PC-3 (cell line): ENCODE results near the gene MOGAT3. TPM values are rescaled to one million over a fixed set of nuclear protein-coding genes. Genes with fewer than 3 reads are reported as not detected.
A peak's percentile ranks its signal among the peaks of the same experiment; 100 is the strongest.

Experiments
- ATAC-seq: fragments of 200-7000 bp; cut with Tn5 transposase; 2 replicates; pipeline ENCODE4 v1.9.1; 2020; ENCODE audit warnings: mild to moderate bottlenecking, moderate library complexity
- BruUV-seq: library from RNA; stranded (reverse); fragments of 400-500 nt; replicated peaks from 2 replicates; lab custom pipeline; 2021; lab: Mats Ljungman, UMichigan
- CTCF ChIA-PET: fragments of 300-600 bp; sonication (Branson Sonifier 250); formaldehyde crosslinking; loops from one replicate; lab custom pipeline; 2022; ENCODE audit warnings: antibody characterized with exemption; lab: Charles Lee
- POLR2A ChIA-PET: fragments of 300-600 bp; sonication (Branson Sonifier 250); formaldehyde crosslinking; loops from one replicate; lab custom pipeline; 2022; ENCODE audit warnings: antibody characterized with exemption; ENCODE audit not compliant: unreplicated experiment; lab: Charles Lee
- DNase-seq: peaks from one replicate; pipeline ENCODE4 v3.0.0-alpha.2; 2015
- H2AFZ ChIP-seq: fragments of 300-600 bp; sonication (generic); 2 replicates; pipeline ENCODE4 v1.6.0; 2016; ENCODE audit warnings: antibody characterized with exemption, low read length
- H3F3A ChIP-seq: fragments of 300-600 bp; sonication (generic); one replicate; pipeline ENCODE4 v1.6.0; 2017; ENCODE audit warnings: antibody characterized with exemption, low read length, control low read depth, mild to moderate bottlenecking; ENCODE audit not compliant: unreplicated experiment
- H3K27ac ChIP-seq: fragments of 300-600 bp; sonication (generic); 2 replicates; pipeline ENCODE4 v1.5.1; 2016; ENCODE audit warnings: mild to moderate bottlenecking, low read length
- H3K27me3 ChIP-seq: fragments of 300-600 bp; sonication (generic); 2 replicates; pipeline ENCODE4 v1.6.1; 2016; ENCODE audit warnings: low read length, mixed read lengths
- H3K36me3 ChIP-seq: fragments of 300-600 bp; sonication (generic); 2 replicates; pipeline ENCODE4 v1.6.1; 2016; ENCODE audit warnings: low read depth, mixed run types, low read length, mixed read lengths
- H3K4me1 ChIP-seq: fragments of 300-600 bp; sonication (generic); 2 replicates; pipeline ENCODE4 v1.5.1; 2016; ENCODE audit warnings: low read length; ENCODE audit not compliant: insufficient read depth
- H3K4me2 ChIP-seq: fragments of 300-600 bp; sonication (generic); 2 replicates; pipeline ENCODE4 v1.6.0; 2016; ENCODE audit warnings: low read length
- H3K4me3 ChIP-seq: fragments of 300-600 bp; sonication (generic); 2 replicates; pipeline ENCODE4 v1.5.1; 2016; ENCODE audit warnings: mild to moderate bottlenecking, low read length, mixed read lengths
- H3K79me2 ChIP-seq: fragments of 300-600 bp; sonication (generic); 2 replicates; pipeline ENCODE4 v1.6.1; 2017; ENCODE audit warnings: low read length, mixed read lengths
- H3K9ac ChIP-seq: fragments of 300-600 bp; sonication (generic); 2 replicates; pipeline ENCODE4 v1.6.0; 2016; ENCODE audit warnings: mild to moderate bottlenecking, low read length
- H3K9me2 ChIP-seq: fragments of 300-600 bp; sonication (generic); replicated peaks from 2 replicates; pipeline ENCODE4 v1.6.1; 2016; ENCODE audit warnings: mixed run types, low read length, mixed read lengths
- H3K9me3 ChIP-seq: fragments of 300-600 bp; sonication (generic); 2 replicates; pipeline ENCODE4 v1.6.1; 2016; ENCODE audit warnings: low read length, mixed read lengths
- H4K20me1 ChIP-seq: fragments of 300-600 bp; sonication (generic); 2 replicates; pipeline ENCODE4 v1.6.1; 2016; ENCODE audit warnings: low read length, mixed read lengths
- CTCF ChIP-seq: fragments of 300-600 bp; sonication (generic); conservative IDR thresholded peaks from 2 replicates; pipeline ENCODE4 v1.5.1; 2017; ENCODE audit warnings: antibody characterized with exemption, low read depth, mild to moderate bottlenecking, low read length
- EZH2 ChIP-seq: fragments of 300-600 bp; sonication (generic); IDR thresholded peaks from one replicate; pipeline ENCODE4 v1.6.1; 2017; ENCODE audit warnings: antibody characterized with exemption, mild to moderate bottlenecking, low read length; ENCODE audit not compliant: unreplicated experiment
- EZH2phosphoT487 ChIP-seq: fragments of 300-600 bp; sonication (generic); IDR thresholded peaks from 2 replicates; pipeline ENCODE4 v1.6.1; 2018; ENCODE audit warnings: mild to moderate bottlenecking, antibody characterized with exemption, low read length, borderline replicate concordance
- intact Hi-C: fragments of 100-400 bp; cut with micrococcal nuclease; formaldehyde crosslinking; loops from 2 replicates; pipeline ENCODE4 v1.9.0; 2023
- total RNA-seq: library from RNA; depleted of rRNA; stranded (reverse); fragments of >200 nt; gene quantifications from 2 replicates; pipeline ENCODE4 v1.2.3, GENCODE V29; 2014

Gene MOGAT3
- total RNA-seq, 1 experiment from 2014 or later: not detected

- Histone ChIP-seq H4K20me1 (no peaks in the 10 kb centered on the region), H3K4me3 (peak overlapping the region; percentile 41; the same call in 1 of the 2 replicates), H3K9me3 (no peaks in the 10 kb centered on the region), H3K27ac (no peak overlapping the region), H3K4me2 (peak overlapping the region; percentile 70), H3F3A (no peaks in the 10 kb centered on the region), H3K79me2 (no peaks in the 10 kb centered on the region), H3K4me1 (peaks cover 45% of the 10 kb centered on the region), H3K27me3 (peaks cover 55% of the 10 kb centered on the region), H3K9me2 (no peaks in the 10 kb centered on the region), H3K36me3 (no peaks in the 10 kb centered on the region), H3K9ac (no peak overlapping the region), H2AFZ (peak overlapping the region; percentile 56)
- intact Hi-C loops: loop anchor here (1.0 kb wide), 1 partner anchor 26 kb away; no protein-coding TSS in a partner anchor
- DNase-seq (peak; percentile 63), ATAC-seq (peak; percentile 40)
- BruUV-seq: no TSS peak
- CTCF ChIA-PET: interaction anchor here (0.6 kb wide), 1 partner anchor 17 kb away, joined by 4 read pairs; no protein-coding TSS in a partner anchor
- TF ChIP-seq EZH2 (no peak), CTCF (peak; percentile 92)
- POLR2A ChIA-PET: no interaction called here
Observed at GRCh38 chr7:101169838-101170551, 30.8 kb downstream of the MOGAT3 start.

GRCh38 chr7:101169110-101169837, 31.6 kb downstream of the MOGAT3 start:
- no peaks in the 10 kb centered on the region for H3K9me3 ChIP-seq
- ATAC-seq (no peak), DNase-seq (no peak)
- intact Hi-C loops: loop anchor here (1.0 kb wide), 1 partner anchor 25 kb away; no protein-coding TSS in a partner anchor
- ChIA-PET POLR2A (no interaction called here), CTCF (no interaction called here)
- TF ChIP-seq CTCF (no peak), EZH2phosphoT487 (no peak), EZH2 (no peak)
- no peaks in the 10 kb centered on the region for H3K9me2 ChIP-seq
- peak overlapping the region; percentile 56 for H2AFZ ChIP-seq
- H3K36me3 ChIP-seq: no peaks in the 10 kb centered on the region
- BruUV-seq: no TSS peak
- H4K20me1 ChIP-seq: no peaks in the 10 kb centered on the region
- peaks cover 61% of the 10 kb centered on the region for H3K27me3 ChIP-seq
- no peaks in the 10 kb centered on the region for H3F3A ChIP-seq
- no peaks in the 10 kb centered on the region for H3K79me2 ChIP-seq
- peak overlapping the region; percentile 41; the same call in 1 of the 2 replicates for H3K4me3 ChIP-seq
- peaks cover 45% of the 10 kb centered on the region for H3K4me1 ChIP-seq
- H3K27ac ChIP-seq: no peak overlapping the region
- peak overlapping the region; percentile 70 for H3K4me2 ChIP-seq
- H3K9ac ChIP-seq: no peak overlapping the region
